Stomach (tissue), 4 donors: ENCODE data around the gene ITGA1.
"Not testable (repeated sequence)": the region's sequence is repeated elsewhere in the genome, so short reads cannot be mapped to it uniquely, and the experiment has no call there.

Source experiments
- CTCF ChIP-seq, 7 experiments: fragments of 450-650 bp in 4 of 7; fragments of 200-600 bp in 3 of 7; sonication (generic) in 3 of 7; IDR thresholded peaks; one replicate each; pipeline ENCODE4 v1.5.1; 2016 to 2019; ENCODE audit warnings: antibody characterized with exemption in 7 of 7, control low read depth in 2 of 7, mild to moderate bottlenecking in 1 of 7
- POLR2AphosphoS5 ChIP-seq, 3 donors: sonication (generic); formaldehyde crosslinking; IDR thresholded peaks; one replicate each; pipeline ENCODE4 v1.6.1; 2016; ENCODE audit warnings: antibody characterized with exemption in 3 of 3

- TF ChIP-seq CTCF, POLR2AphosphoS5 (IDR thresholded peaks at IDR 0.05): not testable (repeated sequence)
These were observed 42.8 kb upstream of the ITGA1 start for GRCh38 chr5:52744867-52745458.
